PFSK-1 (cell line): ENCODE results near the gene LIPC.

Experiments used
- POLR2AphosphoS5 ChIP-seq: IDR thresholded peaks from 2 replicates; pipeline ENCODE4 v1.6.1; 2012; ENCODE audit warnings: low read depth, mild to moderate bottlenecking, control low read depth, low read length, moderate library complexity
- SIN3A ChIP-seq: IDR thresholded peaks from 2 replicates; pipeline ENCODE4 v1.6.1; 2012; ENCODE audit warnings: mild to moderate bottlenecking, low read length, moderate library complexity, borderline replicate concordance; ENCODE audit not compliant: insufficient read depth

DNA sequence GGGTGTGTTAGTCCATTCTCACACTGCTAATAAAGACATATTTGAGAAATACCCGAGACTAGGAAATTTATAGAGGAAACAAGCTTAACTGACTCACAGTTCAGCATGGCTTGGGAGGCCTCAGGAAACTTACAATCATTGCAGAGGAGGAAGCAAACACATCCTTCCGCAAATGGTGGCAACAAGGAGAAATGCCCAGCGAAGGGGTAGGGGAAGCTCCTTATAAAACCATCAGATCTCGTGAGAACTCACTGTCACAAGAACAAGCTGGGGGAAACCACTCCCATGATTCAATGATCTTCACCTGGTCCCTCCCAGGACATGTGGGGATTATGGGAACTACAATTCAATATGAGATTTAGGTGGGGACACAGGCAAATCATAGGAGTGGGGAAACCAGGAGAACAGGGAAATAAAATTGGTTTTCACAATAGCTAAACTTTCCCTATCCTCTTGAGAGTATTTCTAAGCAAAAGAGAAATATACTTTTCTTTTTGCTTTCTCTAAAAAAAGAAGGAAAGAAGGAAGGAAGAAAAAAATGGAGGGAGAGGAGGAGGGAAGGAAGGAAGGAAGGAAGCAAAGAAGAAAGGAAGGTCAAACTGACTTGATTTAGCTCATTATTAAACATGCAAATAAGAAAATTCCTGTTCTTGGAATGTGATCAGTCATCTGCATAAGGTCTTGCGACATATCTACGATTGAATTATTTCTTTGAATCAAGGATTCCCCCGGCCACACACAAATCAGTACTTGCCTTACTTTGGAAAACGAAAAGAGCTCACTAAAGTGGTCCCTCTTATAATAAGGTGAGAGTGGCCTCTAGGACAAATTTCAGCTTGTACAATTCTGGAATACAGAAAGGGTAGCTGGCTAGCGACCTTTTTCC is 75.2 kb downstream of the LIPC start:
- TF ChIP-seq POLR2AphosphoS5, result no peak
- TF ChIP-seq SIN3A, result no peak
